Caco-2 (cell line): ENCODE measurements around the gene MYPOP. TPM values are rescaled to one million over a fixed set of nuclear protein-coding genes. Genes with fewer than 3 reads are reported as not detected.

Experiments used
- BruUV-seq: library from RNA; stranded (reverse); fragments of 400-500 nt; replicated peaks from 2 replicates; lab custom pipeline; 2021; lab: Mats Ljungman, UMichigan
- CTCF ChIA-PET: fragments of 300-600 bp; sonication (Branson Sonifier 250); formaldehyde crosslinking; loops from one replicate; lab custom pipeline; 2022; ENCODE audit warnings: antibody characterized with exemption; lab: Charles Lee
- POLR2A ChIA-PET: fragments of 300-600 bp; sonication (Branson Sonifier 250); formaldehyde crosslinking; loops from one replicate; lab custom pipeline; 2022; ENCODE audit warnings: antibody characterized with exemption; lab: Charles Lee
- DNase-seq, 2 experiments: peaks; one replicate each; pipeline versions ENCODE4 v3.0.0 to v3.0.0-alpha.2; 2020 to 2022
- H3K27me3 ChIP-seq: replicated peaks from 2 replicates; pipeline ENCODE4 v1.6.0; 2011; ENCODE audit warnings: low read length; ENCODE audit not compliant: control insufficient read depth, insufficient read depth
- H3K36me3 ChIP-seq: 2 replicates; pipeline ENCODE4 v1.5.1; 2011; ENCODE audit warnings: low read length; ENCODE audit not compliant: control insufficient read depth, insufficient read depth
- H3K4me1 ChIP-seq: fragments of 250-450 bp; sonication (Bioruptor Pico); 2 replicates; pipeline ENCODE4 v1.5.1; 2020; ENCODE audit warnings: mild to moderate bottlenecking
- H3K4me3 ChIP-seq: 2 replicates; pipeline ENCODE4 v1.5.1; 2011; ENCODE audit warnings: low read depth, mild to moderate bottlenecking, control low read depth, low read length
- H3K9me3 ChIP-seq: fragments of 250-450 bp; sonication (Bioruptor Pico); 2 replicates; pipeline ENCODE4 v1.5.1; 2020; ENCODE audit warnings: mild to moderate bottlenecking, moderate library complexity
- H3K27ac Mint-ChIP-seq: one replicate; pipeline ENCODE4 v1.8.0; 2022; ENCODE audit warnings: mixed read lengths; ENCODE audit not compliant: unreplicated experiment
- H3K27me3 Mint-ChIP-seq: one replicate; pipeline ENCODE4 v1.8.0; 2022; ENCODE audit warnings: mixed read lengths; ENCODE audit not compliant: insufficient read depth, unreplicated experiment
- H3K36me3 Mint-ChIP-seq: one replicate; pipeline ENCODE4 v1.8.0; 2022; ENCODE audit warnings: mild to moderate bottlenecking, mixed read lengths; ENCODE audit not compliant: insufficient read depth, unreplicated experiment
- H3K4me1 Mint-ChIP-seq: one replicate; pipeline ENCODE4 v1.8.0; 2022; ENCODE audit warnings: low read depth, mixed read lengths; ENCODE audit not compliant: unreplicated experiment
- H3K4me3 Mint-ChIP-seq: one replicate; pipeline ENCODE4 v1.8.0; 2022; ENCODE audit warnings: mild to moderate bottlenecking, moderate library complexity, mixed read lengths; ENCODE audit not compliant: unreplicated experiment
- H3K9me3 Mint-ChIP-seq: one replicate; pipeline ENCODE4 v1.8.0; 2022; ENCODE audit warnings: mixed read lengths; ENCODE audit not compliant: unreplicated experiment
- intact Hi-C: fragments of 100-400 bp; cut with micrococcal nuclease; formaldehyde crosslinking; loops from one replicate; pipeline ENCODE4 v1.10.0; 2022; ENCODE audit not compliant: unreplicated experiment
- total RNA-seq: library from RNA; stranded (reverse); gene quantifications from 2 replicates; pipeline ENCODE4 v1.2.3, GENCODE V29; 2022
- TF ChIP-seq, protein P1 (sequence below), 2 experiments: fragments of 200-600 bp in 1 of 2; IDR thresholded peaks; 1 replicate in 1 of 2; 2 replicates in 1 of 2; pipeline versions ENCODE4 v1.5.1 to v1.8.0; 2011 to 2022; ENCODE audit warnings: antibody characterized with exemption in 1 of 2, control low read depth in 1 of 2, inconsistent platforms in 1 of 2, low read depth in 1 of 2, low read length in 1 of 2, mild to moderate bottlenecking in 1 of 2, moderate library complexity in 1 of 2; ENCODE audit not compliant: insufficient read depth in 1 of 2, severe bottlenecking in 1 of 2, unreplicated experiment in 1 of 2

Gene MYPOP
- total RNA-seq, 1 experiment from 2014 or later: 15.8 TPM

DNA sequence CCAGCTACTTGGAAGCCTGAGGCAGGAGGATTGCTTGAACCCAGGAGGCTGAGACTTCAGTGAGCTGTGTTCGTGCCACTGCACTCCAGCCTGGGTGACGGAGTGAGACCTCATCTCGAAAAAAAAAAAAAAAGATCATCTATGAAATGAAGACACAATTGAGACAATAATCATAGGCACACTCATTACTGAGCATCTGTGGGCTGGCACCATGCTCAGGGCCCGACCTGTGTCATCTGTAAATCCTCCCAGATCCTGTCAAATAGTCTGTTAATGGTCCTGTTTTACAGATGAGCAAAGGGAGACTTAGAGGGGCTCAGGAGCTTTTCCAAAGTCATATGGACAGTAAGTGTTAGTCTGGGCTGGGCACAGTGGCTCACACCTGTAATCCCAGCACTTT lies 16.3 kb upstream of the MYPOP start:
- Mint-ChIP-seq H3K27me3 (no peaks in the 10 kb centered on the region), H3K27ac (no peak overlapping the region), H3K36me3 (peaks cover 10% of the 10 kb centered on the region), H3K4me1 (no peaks in the 10 kb centered on the region), H3K9me3 (no peaks in the 10 kb centered on the region), H3K4me3 (no peak overlapping the region)
- ChIA-PET CTCF (interaction anchor here (0.7 kb wide), 1 partner anchor 157 kb away, joined by 3 read pairs; no protein-coding TSS in a partner anchor), POLR2A (no interaction called here)
- Histone ChIP-seq H3K9me3 (no peaks in the 10 kb centered on the region), H3K4me1 (peaks cover 2% of the 10 kb centered on the region; the same call in 1 of the 2 replicates), H3K27me3 (no peaks in the 10 kb centered on the region), H3K4me3 (no peak overlapping the region), H3K36me3 (no peaks in the 10 kb centered on the region)
- intact Hi-C loops: no loop called here
- BruUV-seq: no TSS peak
- TF ChIP-seq, protein P1, sequence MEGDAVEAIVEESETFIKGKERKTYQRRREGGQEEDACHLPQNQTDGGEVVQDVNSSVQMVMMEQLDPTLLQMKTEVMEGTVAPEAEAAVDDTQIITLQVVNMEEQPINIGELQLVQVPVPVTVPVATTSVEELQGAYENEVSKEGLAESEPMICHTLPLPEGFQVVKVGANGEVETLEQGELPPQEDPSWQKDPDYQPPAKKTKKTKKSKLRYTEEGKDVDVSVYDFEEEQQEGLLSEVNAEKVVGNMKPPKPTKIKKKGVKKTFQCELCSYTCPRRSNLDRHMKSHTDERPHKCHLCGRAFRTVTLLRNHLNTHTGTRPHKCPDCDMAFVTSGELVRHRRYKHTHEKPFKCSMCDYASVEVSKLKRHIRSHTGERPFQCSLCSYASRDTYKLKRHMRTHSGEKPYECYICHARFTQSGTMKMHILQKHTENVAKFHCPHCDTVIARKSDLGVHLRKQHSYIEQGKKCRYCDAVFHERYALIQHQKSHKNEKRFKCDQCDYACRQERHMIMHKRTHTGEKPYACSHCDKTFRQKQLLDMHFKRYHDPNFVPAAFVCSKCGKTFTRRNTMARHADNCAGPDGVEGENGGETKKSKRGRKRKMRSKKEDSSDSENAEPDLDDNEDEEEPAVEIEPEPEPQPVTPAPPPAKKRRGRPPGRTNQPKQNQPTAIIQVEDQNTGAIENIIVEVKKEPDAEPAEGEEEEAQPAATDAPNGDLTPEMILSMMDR (IDR thresholded peaks at IDR 0.05; ENCODE audit: insufficient read depth in 1 of 2, low read depth in 1 of 2, low read length in 1 of 2, severe bottlenecking in 1 of 2, unreplicated experiment in 1 of 2): no peak
- no peak for DNase-seq

DNA sequence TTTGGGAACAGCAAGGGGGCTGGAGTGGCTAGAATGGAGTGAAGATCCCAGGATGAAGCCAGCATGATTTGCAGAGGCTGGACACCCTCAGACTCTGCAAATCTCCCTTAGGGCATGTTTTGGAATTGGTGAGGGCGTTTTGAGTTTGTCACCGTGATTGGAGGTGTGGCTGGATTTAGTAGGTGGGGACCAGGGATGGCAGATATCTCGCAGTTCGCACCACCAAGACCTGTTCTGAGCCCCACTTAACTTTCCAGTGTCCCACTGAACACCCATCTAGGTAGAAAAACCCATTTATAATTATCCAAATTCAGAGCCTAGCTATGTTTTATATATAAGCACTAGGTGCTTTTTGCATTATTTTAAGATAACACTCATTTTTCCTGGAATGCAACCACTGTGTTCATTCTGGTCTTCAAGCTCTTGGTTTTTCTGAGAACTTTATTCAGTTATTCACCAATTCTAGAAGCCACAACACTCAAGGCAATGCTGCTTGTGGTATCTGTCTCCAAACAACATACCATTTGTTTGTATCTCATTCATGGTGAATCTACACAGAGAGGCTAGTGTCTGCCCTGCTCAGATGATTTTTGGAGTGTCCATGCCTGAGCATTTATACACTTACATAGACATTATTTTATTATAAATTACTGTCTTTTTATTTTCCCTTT lies 15.1 kb upstream of the MYPOP start:
- Mint-ChIP-seq H3K4me1 (no peaks in the 10 kb centered on the region), H3K36me3 (peaks cover 10% of the 10 kb centered on the region)
- BruUV-seq: no TSS peak

More for the DNA sequence above, 15.1 kb upstream of the MYPOP start:
- Histone ChIP-seq H3K36me3 (no peaks in the 10 kb centered on the region), H3K27me3 (no peaks in the 10 kb centered on the region), H3K9me3 (no peaks in the 10 kb centered on the region), H3K4me1 (peaks cover 2% of the 10 kb centered on the region; the same call in 1 of the 2 replicates), H3K4me3 (no peak overlapping the region)
- TF ChIP-seq, protein P1 (IDR thresholded peaks at IDR 0.05; ENCODE audit: insufficient read depth in 1 of 2, low read depth in 1 of 2, low read length in 1 of 2, severe bottlenecking in 1 of 2, unreplicated experiment in 1 of 2): no peak
- intact Hi-C loops: no loop called here
- no peak for DNase-seq
- ChIA-PET CTCF (no interaction called here), POLR2A (interaction anchor here (0.6 kb wide), 1 partner anchor 147 kb away, joined by 6 read pairs; no protein-coding TSS in a partner anchor)
- H3K27me3 Mint-ChIP-seq: no peaks in the 10 kb centered on the region
- no peak overlapping the region for H3K27ac Mint-ChIP-seq
- no peak overlapping the region for H3K4me3 Mint-ChIP-seq
- no peaks in the 10 kb centered on the region for H3K9me3 Mint-ChIP-seq
